ENCODE measurements around the gene ETF1.

The ETF1 gene

GRCh38 chr5:138542956-138543729 is at the start of gene ETF1:
ETF1 (minus strand) TSS chr5:138543236; CDS start chr5:138542918, 318 bp downstream.
- peak; percentile 97 for DNase-seq (ENCODE audit: low read depth)

- no peak for DNase-seq (ENCODE audit: low read depth)
These were observed 45.2 kb upstream of the ETF1 start for GRCh38 chr5:138588013-138588788.

GRCh38 chr5:138585157-138585556 is 42.1 kb upstream of the ETF1 start:
- no peak for DNase-seq (ENCODE audit: low read depth)

GRCh38 chr5:138583984-138584637 is 41.1 kb upstream of the ETF1 start:
- DNase-seq (ENCODE audit: low read depth), result no peak

GRCh38 chr5:138582959-138583358 is 39.9 kb upstream of the ETF1 start:
- no peak for DNase-seq (ENCODE audit: low read depth)

GRCh38 chr5:138580777-138581176 is 37.7 kb upstream of the ETF1 start:
- no peak for DNase-seq (ENCODE audit: low read depth)

GRCh38 chr5:138580001-138580400 is 37.0 kb upstream of the ETF1 start:
- DNase-seq (ENCODE audit: low read depth), result no peak

GRCh38 chr5:138579517-138579863 is 36.5 kb upstream of the ETF1 start:
- no peak for DNase-seq (ENCODE audit: low read depth)

- DNase-seq (ENCODE audit: low read depth), result no peak
These were observed 34.4 kb upstream of the ETF1 start for GRCh38 chr5:138577452-138577851.

- DNase-seq (ENCODE audit: low read depth), result peak; percentile 92
These were observed 32.4 kb upstream of the ETF1 start, which contains the start of gene HSPA9 for GRCh38 chr5:138575194-138576015. HSPA9 (minus strand) TSS chr5:138575401; CDS start chr5:138575318, 83 bp downstream.

GRCh38 chr5:138574744-138575193 is 31.7 kb upstream of the ETF1 start:
- DNase-seq (ENCODE audit: low read depth), result no peak

GRCh38 chr5:138573949-138574670 is 31.1 kb upstream of the ETF1 start:
- no peak for DNase-seq (ENCODE audit: low read depth)

GRCh38 chr5:138573223-138573622 is 30.2 kb upstream of the ETF1 start:
- DNase-seq (ENCODE audit: low read depth), result no peak

- DNase-seq (ENCODE audit: low read depth), result no peak
These were observed 27.8 kb upstream of the ETF1 start for GRCh38 chr5:138570871-138571270.

GRCh38 chr5:138569782-138570181 is 26.7 kb upstream of the ETF1 start:
- no peak for DNase-seq (ENCODE audit: low read depth)

- DNase-seq (ENCODE audit: low read depth), result no peak
These were observed 25.2 kb upstream of the ETF1 start for GRCh38 chr5:138568061-138568824.

GRCh38 chr5:138566792-138567191 is 23.8 kb upstream of the ETF1 start:
- no peak for DNase-seq (ENCODE audit: low read depth)

GRCh38 chr5:138565100-138565821 is 22.2 kb upstream of the ETF1 start:
- DNase-seq (ENCODE audit: low read depth), result no peak

GRCh38 chr5:138564242-138564641 is 21.2 kb upstream of the ETF1 start:
- no peak for DNase-seq (ENCODE audit: low read depth)

Measured in activated T-cell treated with anti-CD3 and anti-CD28 coated beads for 1 hour (primary cell).